ENCODE data around the gene PALM2AKAP2. TPM values are rescaled to one million over a fixed set of nuclear protein-coding genes. Genes with fewer than 3 reads are reported as not detected.

Gene PALM2AKAP2
- polyA plus RNA-seq (2013, experiment 1 of 2; ENCODE audit: insufficient read length), result 19.2 TPM
- 20.4 TPM for polyA plus RNA-seq (2013, experiment 2 of 2; ENCODE audit: insufficient read length)

- peak; percentile 85 for DNase-seq
These were observed at the start of gene PALM2AKAP2 for GRCh38 chr9:109779711-109780452. Gene PALM2AKAP2 (plus strand): TSS chr9:109780198. CDS start chr9:109780489, 291 bp downstream.

- DNase-seq, result peak; percentile 55
These were observed 49.8 kb upstream of the PALM2AKAP2 start for GRCh38 chr9:109730228-109730627.

- DNase-seq, result peak; percentile 70
These were observed 46.3 kb upstream of the PALM2AKAP2 start for GRCh38 chr9:109733690-109734089.

GRCh38 chr9:109734814-109735213, 45.2 kb upstream of the PALM2AKAP2 start:
- no peak for DNase-seq

- DNase-seq, result no peak
These were observed 44.2 kb upstream of the PALM2AKAP2 start for GRCh38 chr9:109735801-109736200.

GRCh38 chr9:109737295-109737694, 42.7 kb upstream of the PALM2AKAP2 start:
- no peak for DNase-seq

- DNase-seq, result no peak
These were observed 40.2 kb upstream of the PALM2AKAP2 start for GRCh38 chr9:109739760-109740159.

GRCh38 chr9:109742776-109743348, 37.1 kb upstream of the PALM2AKAP2 start:
- DNase-seq, result peak; percentile 73

- peak; percentile 50 for DNase-seq
These were observed 36.3 kb upstream of the PALM2AKAP2 start for GRCh38 chr9:109743696-109744095.

- DNase-seq, result peak; percentile 73
These were observed 34.4 kb upstream of the PALM2AKAP2 start for GRCh38 chr9:109745335-109746283.

GRCh38 chr9:109751253-109751652, 28.7 kb upstream of the PALM2AKAP2 start:
- DNase-seq, result peak; percentile 90

GRCh38 chr9:109753308-109753707, 26.7 kb upstream of the PALM2AKAP2 start:
- DNase-seq, result no peak

- DNase-seq, result peak; percentile 46
These were observed 25.0 kb upstream of the PALM2AKAP2 start for GRCh38 chr9:109755040-109755439.

GRCh38 chr9:109759589-109759988, 20.4 kb upstream of the PALM2AKAP2 start:
- no peak for DNase-seq

- DNase-seq, result no peak
These were observed 14.7 kb upstream of the PALM2AKAP2 start for GRCh38 chr9:109765278-109765677.

GRCh38 chr9:109765830-109766229, 14.2 kb upstream of the PALM2AKAP2 start:
- DNase-seq, result no peak

GRCh38 chr9:109766351-109766750, 13.6 kb upstream of the PALM2AKAP2 start:
- peak; percentile 79 for DNase-seq

GRCh38 chr9:109767404-109767803, 12.6 kb upstream of the PALM2AKAP2 start:
- DNase-seq, result no peak

GRCh38 chr9:109767814-109768213, 12.2 kb upstream of the PALM2AKAP2 start:
- no peak for DNase-seq

GRCh38 chr9:109769250-109769649, 10.7 kb upstream of the PALM2AKAP2 start:
- peak; percentile 81 for DNase-seq

GRCh38 chr9:109770101-109770500, 9.9 kb upstream of the PALM2AKAP2 start:
- peak; percentile 70 for DNase-seq

GRCh38 chr9:109771087-109771486, 8.9 kb upstream of the PALM2AKAP2 start:
- peak; percentile 99 for DNase-seq

All from fibroblast of skin of scalp (primary cell).